Left forelimb (tissue), 1 donor: Measurements from ENCODE around the gene PCIF1.
"Not testable (repeated sequence)": the region's sequence is repeated elsewhere in the genome, so short reads cannot be mapped to it uniquely, and the experiment has no call there.

Experiments used
- DNase-seq: peaks from one replicate; pipeline ENCODE4 v3.0.0-alpha.2; 2018; ENCODE audit warnings: low spot score

PCIF1 gene

GRCh38 chr20:45924391-45925261 lies 9.9 kb upstream of the PCIF1 start:
- DNase-seq, result no peak

- no peak for DNase-seq
Measured at GRCh38 chr20:45925821-45926506, 8.5 kb upstream of the PCIF1 start.

- no peak for DNase-seq
Measured at GRCh38 chr20:45926731-45927070, 7.8 kb upstream of the PCIF1 start.

- no peak for DNase-seq
Measured at GRCh38 chr20:45927071-45927878, 7.2 kb upstream of the PCIF1 start.

GRCh38 chr20:45931680-45932079 lies 2.8 kb upstream of the PCIF1 start:
- DNase-seq, result not testable (repeated sequence)

- DNase-seq, result peak; percentile 77
Measured at GRCh38 chr20:45933266-45934045, 1.0 kb upstream of the PCIF1 start.

GRCh38 chr20:45934046-45934585 lies 367 bp upstream of the PCIF1 start:
- no peak for DNase-seq

GRCh38 chr20:45935416-45936046 lies 1.0 kb downstream of the PCIF1 start:
- DNase-seq, result no peak

- no peak for DNase-seq
Measured at GRCh38 chr20:45937765-45938164, 3.3 kb downstream of the PCIF1 start.

- no peak for DNase-seq
Measured at GRCh38 chr20:45938727-45939438, 4.4 kb downstream of the PCIF1 start.

GRCh38 chr20:45940053-45940452 lies 5.6 kb downstream of the PCIF1 start:
- no peak for DNase-seq

- no peak for DNase-seq
Measured at GRCh38 chr20:45940469-45940868, 6.0 kb downstream of the PCIF1 start.

- DNase-seq, result no peak
Measured at GRCh38 chr20:45943613-45944012, 9.1 kb downstream of the PCIF1 start.

- DNase-seq, result no peak
Measured at GRCh38 chr20:45944151-45944964, 9.9 kb downstream of the PCIF1 start.

GRCh38 chr20:45944965-45945677 lies 10.6 kb downstream of the PCIF1 start:
- DNase-seq, result no peak

- no peak for DNase-seq
Measured at GRCh38 chr20:45945678-45946148, 11.2 kb downstream of the PCIF1 start.

- no peak for DNase-seq
Measured at GRCh38 chr20:45946149-45946970, 11.9 kb downstream of the PCIF1 start.
